ENCODE data around the gene ITGB5. TPM values are rescaled to one million over a fixed set of nuclear protein-coding genes. Genes with fewer than 3 reads are reported as not detected.

The ITGB5 gene
- polyA plus RNA-seq, 3 donors: 0.68 to 1.2 (median 1.0) TPM

- intact Hi-C loops (cut with micrococcal nuclease): no loop called here
- peaks cover 2 to 5% (median 4%) of the 10 kb centered on the region in 3 donors for H3K27me3 Mint-ChIP-seq (ENCODE audit: low read depth in 3 of 3)
Measured at GRCh38 chr3:124918524-124918923, 31.4 kb upstream of the ITGB5 start.

GRCh38 chr3:124916837-124917409 lies 29.8 kb upstream of the ITGB5 start:
- Histone ChIP-seq H3K4me1 (ENCODE audit: control insufficient read depth in 1 of 2, insufficient read depth in 2 of 2, low read length in 2 of 2) (peaks cover 0 to 8% of the 10 kb centered on the region in 2 donors), H3K27ac (ENCODE audit: low read depth in 1 of 2, low read length in 2 of 2) (no peak overlapping the region), H3K4me3 (replicated peaks in 1 of 3; ENCODE audit: low read depth in 2 of 3, low read length in 3 of 3) (no peak overlapping the region), H3K36me3 (replicated peaks in 1 of 2; ENCODE audit: control insufficient read depth in 1 of 2, insufficient read depth in 2 of 2, low read length in 2 of 2) (no peaks in the 10 kb centered on the region), H3K9ac (ENCODE audit: insufficient read depth, low read length, poor library complexity, severe bottlenecking) (no peak overlapping the region), H4K20me1 (ENCODE audit: insufficient read depth, low read length) (no peaks in the 10 kb centered on the region), H3K9me3 (replicated peaks in 1 of 2; ENCODE audit: control insufficient read depth in 1 of 2, insufficient read depth in 1 of 2, low read length in 2 of 2) (no peaks in the 10 kb centered on the region), H2AFZ (ENCODE audit: insufficient read depth, low read depth, low read length, poor library complexity, severe bottlenecking) (peak overlapping the region; percentile 63), H3K4me2 (replicated peaks; ENCODE audit: extremely low read depth, low read length, poor library complexity, severe bottlenecking) (no peak overlapping the region), H3K79me2 (ENCODE audit: insufficient read depth, low read length) (no peaks in the 10 kb centered on the region), H3K27me3 (ENCODE audit: control insufficient read depth in 2 of 2, insufficient read depth in 2 of 2, low read length in 2 of 2) (no peaks in the 10 kb centered on the region)
- intact Hi-C loops (cut with micrococcal nuclease): no loop called here
- WGBS (ENCODE audit: insufficient coverage): 48% methylated on average over 6 of the region's 8 CpGs
- H3K27ac Mint-ChIP-seq: no peak overlapping the region
- no peaks in the 10 kb centered on the region for H3K9me3 Mint-ChIP-seq
- no peak for TF ChIP-seq CTCF (IDR thresholded peaks at IDR 0.05)
- peaks cover 8% of the 10 kb centered on the region for H3K4me1 Mint-ChIP-seq
- H3K4me3 Mint-ChIP-seq: no peak overlapping the region
- DNase-seq: peak in 1 of 3 donors; percentile 5
- H3K36me3 Mint-ChIP-seq: no peaks in the 10 kb centered on the region
- peaks cover 2 to 7% (median 4%) of the 10 kb centered on the region in 3 donors for H3K27me3 Mint-ChIP-seq (ENCODE audit: low read depth in 3 of 3)

More at GRCh38 chr3:124918524-124918923, 31.4 kb upstream of the ITGB5 start:
- H2AFZ ChIP-seq (ENCODE audit: insufficient read depth, low read depth, low read length, poor library complexity, severe bottlenecking): no peak overlapping the region
- H3K36me3 Mint-ChIP-seq: no peaks in the 10 kb centered on the region
- no peaks in the 10 kb centered on the region for H3K36me3 ChIP-seq (replicated peaks in 1 of 2; ENCODE audit: control insufficient read depth in 1 of 2, insufficient read depth in 2 of 2, low read length in 2 of 2)
- H3K79me2 ChIP-seq (ENCODE audit: insufficient read depth, low read length): no peaks in the 10 kb centered on the region
- no peak overlapping the region for H3K4me3 ChIP-seq (replicated peaks in 1 of 3; ENCODE audit: low read depth in 2 of 3, low read length in 3 of 3)
- H3K4me1 ChIP-seq (ENCODE audit: control insufficient read depth in 1 of 2, insufficient read depth in 2 of 2, low read length in 2 of 2): peaks cover 0 to 8% of the 10 kb centered on the region in 2 donors
- H3K9ac ChIP-seq (ENCODE audit: insufficient read depth, low read length, poor library complexity, severe bottlenecking): no peak overlapping the region
- DNase-seq: no peak
- H3K9me3 ChIP-seq (replicated peaks in 1 of 2; ENCODE audit: control insufficient read depth in 1 of 2, insufficient read depth in 1 of 2, low read length in 2 of 2): no peaks in the 10 kb centered on the region
- H3K27me3 ChIP-seq (ENCODE audit: control insufficient read depth in 2 of 2, insufficient read depth in 2 of 2, low read length in 2 of 2): no peaks in the 10 kb centered on the region
- no peak overlapping the region for H3K27ac ChIP-seq (ENCODE audit: low read depth in 1 of 2, low read length in 2 of 2)
- H4K20me1 ChIP-seq (ENCODE audit: insufficient read depth, low read length): no peaks in the 10 kb centered on the region
- no peaks in the 10 kb centered on the region for H3K9me3 Mint-ChIP-seq
- peak overlapping the region in 1 of 7 donors; percentile 74 for H3K27ac Mint-ChIP-seq
- H3K4me2 ChIP-seq (replicated peaks; ENCODE audit: extremely low read depth, low read length, poor library complexity, severe bottlenecking): no peak overlapping the region
- H3K4me1 Mint-ChIP-seq: peaks cover 8% of the 10 kb centered on the region
- WGBS (ENCODE audit: insufficient coverage): 100% methylated on average over 2 of the region's 2 CpGs
- no peak overlapping the region for H3K4me3 Mint-ChIP-seq
- no peak for TF ChIP-seq CTCF (IDR thresholded peaks at IDR 0.05)

Measured in CD14-positive monocyte (primary cell).